GM19468 (cell line): ENCODE measurements around the gene FBXO11.
"Not testable (repeated sequence)": the region's sequence is repeated elsewhere in the genome, so short reads cannot be mapped to it uniquely, and the experiment has no call there.

Experiments
- ATAC-seq: cut with Tn5 transposase; IDR thresholded peaks from one replicate; pipeline ENCODE4 v1.9.1; 2021; ENCODE audit warnings: mild to moderate bottlenecking, moderate library complexity, moderate number of reproducible peaks; ENCODE audit not compliant: unreplicated experiment; ENCODE audit errors: extremely low read depth

The FBXO11 gene

GRCh38 chr2:47899915-47900816 lies 6.1 kb downstream of the FBXO11 start:
- no peak for ATAC-seq

DNA sequence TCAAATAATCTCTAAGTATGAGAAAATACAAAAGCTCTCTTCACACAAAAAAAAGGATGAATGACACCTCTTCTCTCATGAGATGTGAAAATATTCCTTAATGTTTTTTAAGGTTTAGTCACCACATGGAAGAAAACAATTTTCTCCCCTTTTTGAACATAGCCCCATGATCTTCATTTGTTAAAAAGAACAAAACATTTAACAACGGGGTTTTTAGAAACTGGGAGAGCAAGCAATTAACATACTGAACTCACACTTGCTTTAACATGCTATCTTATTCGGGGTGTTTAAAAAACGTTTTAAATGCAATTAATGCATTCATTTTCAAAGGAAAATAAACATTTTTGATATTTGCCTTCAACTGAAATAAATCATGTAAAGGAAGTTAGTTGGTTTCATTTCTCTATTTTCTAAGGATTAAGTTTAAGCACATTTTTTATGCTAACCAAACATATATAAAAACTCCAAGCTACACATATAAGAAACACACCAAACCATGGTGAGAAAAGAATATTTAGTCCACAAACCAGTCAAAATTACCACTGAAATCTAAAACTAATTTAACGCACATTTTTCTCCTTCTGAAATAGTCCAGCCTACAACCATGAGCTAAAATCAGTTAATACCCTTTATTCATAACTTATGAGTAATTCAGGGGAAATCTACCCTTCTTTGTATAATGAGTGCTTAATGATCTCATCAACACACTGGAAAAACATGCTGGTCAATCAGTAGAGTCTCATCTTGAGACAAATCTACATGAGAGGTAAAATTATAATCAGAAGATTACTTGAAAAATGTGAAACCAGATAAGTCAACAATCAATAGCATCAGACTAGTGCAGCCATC lies 8.2 kb downstream of the FBXO11 start:
- ATAC-seq = no peak

DNA sequence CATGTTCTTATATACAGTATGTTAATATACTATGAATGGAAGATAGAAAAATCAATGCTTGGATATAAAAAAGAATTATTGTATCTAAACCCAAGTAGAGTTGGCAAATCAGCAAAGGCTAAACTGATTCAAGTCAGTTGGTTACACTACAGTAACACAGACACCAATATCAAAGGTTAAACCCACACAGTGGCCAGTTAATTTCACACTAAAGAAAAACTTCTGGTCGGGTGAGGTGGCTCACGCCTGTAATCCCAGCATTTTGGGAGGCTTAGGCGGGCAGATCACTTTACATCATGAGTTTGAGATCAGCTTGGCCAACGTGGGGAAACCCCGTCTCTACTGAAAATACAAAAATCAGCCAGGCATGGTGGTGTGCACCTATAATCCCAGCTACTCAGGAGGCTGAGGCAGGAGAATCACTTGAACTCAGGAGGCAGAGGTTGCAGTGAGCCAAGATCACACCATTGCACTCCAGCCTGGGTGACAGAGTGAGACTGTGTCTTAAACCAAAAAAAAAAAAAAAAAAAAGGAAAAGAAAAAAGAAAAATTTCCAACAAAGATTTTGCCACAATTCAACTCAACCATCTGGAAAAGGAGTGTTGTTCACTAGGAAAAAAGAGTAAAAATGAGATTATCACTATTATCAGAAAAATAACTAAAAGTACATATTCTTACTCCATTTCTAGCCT lies 9.0 kb downstream of the FBXO11 start:
- not testable (repeated sequence) for ATAC-seq

- ATAC-seq = no peak
Observed at GRCh38 chr2:47896450-47896968, 9.8 kb downstream of the FBXO11 start.

DNA sequence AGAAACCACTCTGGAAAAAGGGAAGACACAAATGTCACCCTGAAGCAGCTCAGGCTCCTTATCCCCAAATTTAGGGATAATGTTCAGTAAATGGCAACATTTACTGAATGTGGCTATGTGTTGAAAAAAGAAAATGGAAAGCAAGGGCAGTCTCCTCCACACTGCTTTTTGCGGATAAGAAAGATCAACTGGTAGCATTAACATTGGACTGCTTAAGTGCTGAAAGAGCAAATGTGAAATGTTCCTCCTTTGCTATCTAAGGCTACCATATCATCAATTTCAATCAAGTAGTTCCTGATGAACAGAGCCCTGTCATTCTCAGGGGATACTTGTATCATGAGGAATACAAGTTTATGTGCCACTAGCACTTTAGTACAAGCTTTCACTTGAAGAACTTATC lies 12.5 kb downstream of the FBXO11 start:
- ATAC-seq = no peak

- no peak for ATAC-seq
Observed at GRCh38 chr2:47892338-47892730, 14.0 kb downstream of the FBXO11 start.

- ATAC-seq = no peak
Observed at GRCh38 chr2:47891369-47892337, 14.6 kb downstream of the FBXO11 start.

GRCh38 chr2:47890711-47891368 lies 15.5 kb downstream of the FBXO11 start:
- no peak for ATAC-seq

DNA sequence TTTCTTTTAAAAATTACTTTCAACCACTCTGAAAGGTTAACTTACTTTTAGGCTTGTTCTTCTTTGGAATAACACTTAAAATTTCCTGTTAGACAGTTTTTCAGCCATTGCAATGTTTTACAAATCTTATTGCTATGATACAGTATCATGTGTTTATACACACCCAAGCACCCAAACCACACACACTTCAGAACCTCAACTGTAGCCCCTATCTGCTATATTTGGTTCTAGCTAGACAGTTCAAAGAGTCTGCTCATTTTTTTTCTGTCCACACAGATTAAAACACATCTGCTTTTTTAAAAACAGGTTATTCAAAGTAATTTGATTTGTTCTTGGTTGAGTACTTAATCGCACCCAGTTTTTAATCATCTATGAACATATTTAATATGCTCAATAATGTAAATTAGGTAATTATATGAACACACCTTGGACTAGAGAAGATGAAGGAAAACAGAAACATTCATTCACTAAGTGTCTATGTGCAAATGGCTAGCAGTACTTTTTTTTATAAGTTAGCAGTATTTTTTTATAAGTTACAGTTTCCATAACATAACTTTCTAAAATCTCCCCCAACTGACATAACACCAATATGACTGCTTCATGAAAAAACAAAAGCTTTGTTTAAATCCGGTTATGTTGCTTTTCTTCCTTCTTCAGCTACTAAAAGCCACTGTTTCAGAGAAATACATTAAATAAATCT lies 17.6 kb downstream of the FBXO11 start:
- ATAC-seq = no peak

- no peak for ATAC-seq
Observed at GRCh38 chr2:47876912-47877311, 29.4 kb downstream of the FBXO11 start.

DNA sequence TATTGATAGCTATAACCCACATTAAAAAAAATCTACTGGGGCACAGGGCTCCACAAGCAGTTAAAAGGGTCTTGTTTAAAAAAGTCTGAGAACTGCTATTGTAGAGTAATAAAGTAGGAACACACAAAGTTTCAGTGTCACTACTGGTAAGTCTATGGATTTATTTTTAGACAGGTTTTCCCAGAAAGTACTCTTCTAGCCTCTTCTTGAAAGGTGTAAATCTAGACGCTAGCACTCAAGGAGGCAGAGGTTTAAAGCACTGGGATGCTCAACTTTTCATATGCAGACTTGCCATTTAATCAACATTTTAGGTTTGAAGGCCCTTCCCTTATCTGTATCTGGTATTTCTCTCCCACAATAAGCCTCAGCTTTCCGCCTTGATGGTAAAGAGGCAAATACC lies 33.4 kb downstream of the FBXO11 start:
- ATAC-seq = no peak

DNA sequence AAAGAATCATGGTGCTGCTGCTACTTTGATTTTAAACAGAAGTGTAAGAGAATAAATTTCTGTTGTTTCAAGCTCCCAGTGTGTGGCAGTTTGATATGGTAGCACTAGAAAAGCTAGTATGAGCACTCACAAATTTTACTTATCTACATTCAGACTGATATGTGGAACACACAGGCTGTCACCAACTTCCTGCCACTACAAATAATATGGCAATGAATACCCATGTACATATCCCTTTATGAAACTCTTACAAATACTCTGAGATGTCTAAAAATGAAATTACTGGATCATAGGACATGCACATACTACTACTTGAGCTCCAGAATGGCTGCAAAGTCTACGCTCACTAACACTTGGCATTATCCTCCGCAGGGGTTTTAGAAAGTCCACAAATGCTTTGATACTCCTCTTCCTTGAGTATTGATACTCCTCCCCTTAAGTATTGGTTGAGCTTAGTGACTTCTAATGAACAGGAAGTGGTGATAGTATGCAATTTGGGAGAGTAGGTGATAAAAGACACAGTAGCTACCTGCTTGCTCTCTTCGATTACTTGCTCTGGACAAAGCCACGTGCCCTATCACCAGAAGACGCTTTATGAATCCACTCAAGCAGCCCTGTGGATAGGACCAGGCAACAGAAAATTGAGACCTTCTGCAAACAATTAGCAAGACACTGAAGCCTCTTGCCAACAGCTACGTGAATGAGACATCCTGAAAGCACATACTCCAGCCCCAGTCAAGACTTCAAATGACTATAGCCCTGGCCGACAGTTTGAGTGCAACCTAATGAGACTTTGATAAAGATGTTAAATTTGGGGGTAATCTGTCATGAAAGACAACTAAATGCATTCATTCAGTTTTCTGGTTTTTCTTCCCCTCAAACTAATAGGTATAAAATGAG lies 35.4 kb downstream of the FBXO11 start:
- ATAC-seq = no peak

DNA sequence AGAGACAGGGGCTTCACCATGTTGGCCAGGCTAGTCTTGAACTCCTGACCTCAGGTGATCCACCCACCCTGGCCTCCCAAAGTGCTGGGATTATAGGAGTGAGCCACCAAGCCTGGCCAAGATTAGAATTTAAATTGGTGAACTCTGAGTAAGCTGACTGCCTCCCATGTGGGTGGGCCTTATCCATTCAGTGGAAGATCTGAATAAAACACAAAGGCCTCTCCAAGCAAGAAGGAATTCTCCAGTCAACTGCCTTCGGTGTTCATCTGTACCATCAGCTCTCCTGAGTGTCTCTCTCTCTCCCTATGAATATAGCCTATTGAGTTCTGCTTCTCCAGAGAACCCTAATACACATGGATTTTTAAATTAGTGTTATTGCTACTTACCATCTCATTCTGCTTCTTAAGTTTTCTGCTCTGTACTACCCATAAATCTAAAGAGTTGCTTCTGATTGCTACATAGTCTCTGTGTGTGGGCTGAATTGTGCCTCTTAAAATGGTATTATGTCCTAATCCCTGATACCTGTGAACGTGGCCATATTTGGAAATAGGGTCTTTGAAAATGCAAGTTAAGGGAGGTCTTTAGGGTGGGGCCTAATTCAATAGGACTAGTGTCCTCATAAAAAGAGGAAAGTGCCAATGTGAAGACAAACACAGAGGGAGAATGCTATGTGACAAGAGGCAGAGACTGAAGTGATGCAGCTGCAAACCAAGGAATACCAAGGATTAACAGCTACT lies 36.3 kb downstream of the FBXO11 start:
- ATAC-seq = no peak

GRCh38 chr2:47868611-47869352 lies 37.5 kb downstream of the FBXO11 start:
- no peak for ATAC-seq

GRCh38 chr2:47867205-47867604 lies 39.1 kb downstream of the FBXO11 start:
- no peak for ATAC-seq

DNA sequence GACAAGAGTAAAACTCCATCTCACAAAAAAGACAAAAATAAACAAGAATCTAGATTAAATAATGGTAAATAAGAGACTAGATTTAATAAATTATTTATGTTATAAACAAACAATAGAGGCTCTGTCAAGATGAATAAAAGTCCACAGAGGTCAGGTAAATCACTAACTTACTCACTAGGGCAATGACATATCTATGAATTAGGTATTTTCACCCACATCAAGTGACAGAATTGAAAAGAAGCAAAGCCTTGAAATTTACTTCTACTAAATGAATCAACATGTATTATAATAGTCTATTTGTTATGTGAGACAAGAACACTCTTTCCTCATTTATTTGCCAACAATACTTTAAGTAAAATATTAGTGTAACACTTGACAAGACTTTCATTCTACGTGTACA lies 41.7 kb downstream of the FBXO11 start:
- no peak for ATAC-seq
